Activated CD4-positive, alpha-beta T cell treated with anti-CD3 and anti-CD28 coated beads, Interleukin-2, amount 50 U/mL, for 16 hours (primary cell): ENCODE data around the gene ENO1.
"Not testable (repeated sequence)": the region's sequence is repeated elsewhere in the genome, so short reads cannot be mapped to it uniquely, and the experiment has no call there.

ENCODE experiments used
- DNase-seq: peaks from one replicate; pipeline ENCODE4 v3.0.0-alpha.2; 2020

The ENO1 gene

DNA sequence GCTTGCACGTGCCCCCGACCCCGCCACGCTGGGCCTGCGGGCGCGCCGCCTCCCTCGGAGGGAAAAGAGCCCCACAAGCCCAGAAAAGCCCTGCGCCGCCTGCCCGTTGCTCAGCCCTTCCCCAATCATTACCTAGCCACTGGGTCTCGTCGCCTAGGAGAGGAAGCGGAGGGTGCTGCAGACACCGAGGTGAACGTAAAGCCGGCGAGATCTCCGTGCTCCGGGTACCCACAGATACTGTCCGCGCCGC lies at the start of gene ENO1:
Gene ENO1 (minus strand): TSS at position 239 of the 250 bp plus-strand sequence. CDS start 3,778 bp downstream, outside the sequence.
- no peak for DNase-seq

DNA sequence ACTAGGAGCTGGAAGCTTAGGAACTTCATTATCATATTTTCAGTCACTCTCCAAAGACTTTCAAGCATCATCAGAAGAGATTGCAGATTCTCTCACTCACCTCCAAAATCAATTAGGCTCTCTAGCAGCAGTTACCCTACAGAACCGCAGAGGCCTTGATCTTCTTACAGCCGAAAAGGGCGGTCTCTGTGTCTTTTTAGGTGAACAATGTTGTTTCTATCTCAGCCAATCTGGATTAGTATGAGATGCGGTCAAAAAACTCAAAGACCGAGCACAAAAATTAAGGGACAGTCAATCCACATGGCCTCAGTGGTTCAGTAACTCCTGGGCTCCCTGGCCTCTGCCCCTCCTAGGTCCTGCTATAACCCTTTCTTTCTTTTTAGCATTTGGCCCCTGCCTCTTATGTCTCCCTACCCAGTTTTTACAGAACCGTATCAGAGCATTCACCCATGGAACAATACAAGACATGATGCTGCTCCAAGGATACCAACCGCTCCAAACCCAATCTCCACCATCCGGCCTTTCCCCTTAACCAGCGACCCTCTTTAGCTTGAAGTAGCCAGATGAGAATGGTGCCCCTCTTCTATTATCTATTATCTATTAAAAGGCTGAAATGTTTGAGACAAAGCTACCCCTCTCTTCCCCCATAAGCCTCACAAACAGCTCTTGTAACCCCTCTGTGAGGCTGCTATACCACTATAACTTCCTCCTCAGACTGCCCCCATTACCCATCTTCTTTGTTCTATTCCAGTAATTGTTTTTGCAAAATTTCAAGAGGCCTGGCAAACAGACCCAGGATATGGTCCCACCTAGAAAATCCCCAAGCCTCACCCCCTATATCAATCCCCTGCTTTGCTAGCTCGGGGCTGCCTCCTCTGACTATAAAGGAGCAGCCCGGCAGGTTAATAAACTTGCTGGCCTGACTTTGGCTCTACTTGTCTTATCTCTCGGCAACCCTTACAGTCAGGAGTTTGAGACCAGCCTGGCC lies 48.5 kb upstream of the ENO1 start:
- no peak for DNase-seq

DNA sequence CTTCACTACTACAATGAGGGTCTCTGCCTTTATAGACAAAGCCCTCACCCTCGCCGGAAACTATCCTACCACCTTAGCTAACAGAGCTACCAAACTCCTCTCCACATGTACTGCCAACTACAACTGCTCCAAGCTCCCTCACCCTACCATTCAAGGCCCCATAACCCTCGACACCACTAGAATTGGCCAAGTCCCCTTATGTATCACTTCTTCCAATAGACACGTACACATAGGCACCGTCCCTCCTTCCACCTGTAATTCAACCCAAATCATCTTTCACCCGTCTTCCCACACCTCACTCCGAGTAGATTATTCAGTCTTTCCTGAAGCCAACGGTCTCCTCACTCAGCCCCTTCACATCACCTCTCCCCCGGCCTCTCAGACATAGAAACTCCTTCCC lies 47.5 kb upstream of the ENO1 start:
- no peak for DNase-seq

DNA sequence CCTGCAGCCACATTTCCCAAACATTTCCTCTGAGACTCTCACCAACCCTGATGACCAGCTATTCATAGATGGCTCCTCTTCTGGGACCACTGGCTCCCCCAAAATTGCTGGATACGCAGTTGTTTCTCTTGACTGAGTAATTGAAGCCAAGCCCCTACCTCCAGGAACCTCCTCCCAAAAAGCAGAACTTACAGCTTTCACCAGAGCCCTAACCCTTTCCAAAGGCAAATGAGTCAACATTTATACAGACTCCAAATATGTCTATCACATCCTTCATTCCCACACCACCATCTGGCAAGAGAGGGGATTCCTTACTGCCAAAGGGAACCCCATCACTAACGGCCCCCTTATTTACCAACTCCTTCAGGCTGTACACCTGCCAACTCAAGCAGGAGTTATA lies 46.9 kb upstream of the ENO1 start:
- no peak for DNase-seq

DNA sequence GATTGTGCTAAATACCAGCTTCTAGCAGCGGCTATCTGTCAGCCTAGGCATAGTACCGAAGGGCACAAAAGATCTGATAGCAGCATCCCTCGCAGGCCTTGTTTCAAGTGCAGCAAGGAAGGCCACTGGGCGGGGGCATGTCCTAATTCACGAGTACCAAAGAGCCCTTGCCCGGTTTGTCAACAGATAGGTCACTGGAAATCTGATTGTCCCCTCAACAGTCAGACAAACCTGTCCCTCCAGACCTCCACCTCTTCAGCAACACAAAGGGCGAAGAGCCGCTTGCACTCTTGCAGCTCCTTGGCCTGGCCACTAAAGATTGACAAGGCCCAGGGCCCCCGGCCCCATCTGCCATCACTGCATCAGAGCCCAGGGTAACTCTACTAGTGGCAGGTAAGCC lies 44.5 kb upstream of the ENO1 start:
- DNase-seq: no peak

DNA sequence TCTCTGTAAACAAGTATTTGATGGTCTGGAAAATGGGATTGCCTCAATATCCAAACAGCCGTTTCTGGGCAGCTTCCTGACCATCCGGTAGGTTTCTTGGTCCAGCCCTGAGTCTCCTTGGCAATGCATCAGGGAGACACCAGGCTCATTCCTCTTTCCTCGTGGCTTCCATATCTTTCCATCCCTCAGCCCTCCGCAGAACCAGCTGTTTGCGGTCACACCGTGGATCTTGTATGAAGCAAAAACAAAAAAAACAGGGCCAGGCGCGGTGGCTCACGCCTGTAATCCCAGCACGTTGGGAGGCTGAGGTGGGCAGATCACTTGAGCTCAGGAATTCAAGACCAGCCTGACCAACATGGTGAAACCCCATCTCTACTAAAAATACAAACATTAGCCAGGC lies 39.0 kb upstream of the ENO1 start:
- not testable (repeated sequence) for DNase-seq

DNA sequence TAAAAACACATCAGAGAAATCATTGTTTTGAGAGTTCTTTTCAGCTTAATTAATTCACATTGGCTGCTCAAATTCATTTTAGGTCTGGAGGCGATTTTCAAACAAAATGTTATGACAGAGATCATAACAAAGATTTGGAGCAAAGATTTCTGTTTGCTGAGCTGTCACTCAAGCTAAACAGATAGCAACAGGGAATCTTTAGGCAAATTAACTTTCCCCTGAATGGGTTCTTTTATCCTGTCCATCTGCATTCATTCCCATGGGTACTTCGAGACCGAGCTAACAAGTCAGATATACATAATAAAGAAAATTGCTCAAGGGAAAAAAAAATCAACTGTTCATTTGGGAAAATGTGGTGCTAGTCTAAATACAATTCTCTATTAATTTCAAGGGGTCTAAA lies 37.0 kb upstream of the ENO1 start:
- DNase-seq: no peak

DNA sequence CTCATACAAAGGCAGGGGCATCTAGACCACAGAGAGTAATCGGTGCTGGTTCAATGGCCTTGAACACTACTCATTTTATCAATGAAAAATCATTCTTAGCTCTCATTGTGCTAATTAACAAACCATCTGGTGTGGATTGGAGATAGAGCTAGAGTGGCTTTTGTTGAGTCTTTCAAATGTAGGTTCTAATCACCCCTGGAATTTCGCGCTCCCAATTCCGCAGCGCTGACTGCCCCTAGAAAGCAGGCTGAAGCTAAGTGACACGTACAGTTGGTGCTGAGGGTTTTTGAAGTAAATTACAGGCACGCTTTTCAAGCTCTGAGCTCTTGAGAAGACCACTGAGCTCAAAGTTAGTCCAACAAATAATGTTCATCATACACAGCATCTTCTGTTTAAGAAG lies 36.0 kb upstream of the ENO1 start:
- DNase-seq: no peak

DNA sequence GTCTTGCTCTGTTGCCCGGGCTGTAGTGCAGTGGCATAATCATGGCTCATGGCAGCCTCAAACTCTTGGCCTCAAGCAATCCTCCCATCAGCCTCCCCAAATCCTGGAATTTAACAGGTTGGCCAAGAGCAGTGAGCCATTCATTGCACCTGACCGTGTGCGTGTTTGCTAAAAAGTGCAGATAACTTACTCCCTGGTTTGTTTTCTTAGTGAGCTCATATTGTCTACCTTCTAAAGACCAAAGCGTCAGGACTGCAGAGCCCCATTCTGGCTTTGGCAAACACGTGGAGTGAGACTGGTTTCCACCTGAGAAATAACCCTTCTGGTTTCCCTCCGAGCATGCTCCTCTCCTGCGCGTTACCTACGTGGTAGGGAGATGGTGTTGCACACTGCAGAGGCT lies 35.0 kb upstream of the ENO1 start:
- no peak for DNase-seq

DNA sequence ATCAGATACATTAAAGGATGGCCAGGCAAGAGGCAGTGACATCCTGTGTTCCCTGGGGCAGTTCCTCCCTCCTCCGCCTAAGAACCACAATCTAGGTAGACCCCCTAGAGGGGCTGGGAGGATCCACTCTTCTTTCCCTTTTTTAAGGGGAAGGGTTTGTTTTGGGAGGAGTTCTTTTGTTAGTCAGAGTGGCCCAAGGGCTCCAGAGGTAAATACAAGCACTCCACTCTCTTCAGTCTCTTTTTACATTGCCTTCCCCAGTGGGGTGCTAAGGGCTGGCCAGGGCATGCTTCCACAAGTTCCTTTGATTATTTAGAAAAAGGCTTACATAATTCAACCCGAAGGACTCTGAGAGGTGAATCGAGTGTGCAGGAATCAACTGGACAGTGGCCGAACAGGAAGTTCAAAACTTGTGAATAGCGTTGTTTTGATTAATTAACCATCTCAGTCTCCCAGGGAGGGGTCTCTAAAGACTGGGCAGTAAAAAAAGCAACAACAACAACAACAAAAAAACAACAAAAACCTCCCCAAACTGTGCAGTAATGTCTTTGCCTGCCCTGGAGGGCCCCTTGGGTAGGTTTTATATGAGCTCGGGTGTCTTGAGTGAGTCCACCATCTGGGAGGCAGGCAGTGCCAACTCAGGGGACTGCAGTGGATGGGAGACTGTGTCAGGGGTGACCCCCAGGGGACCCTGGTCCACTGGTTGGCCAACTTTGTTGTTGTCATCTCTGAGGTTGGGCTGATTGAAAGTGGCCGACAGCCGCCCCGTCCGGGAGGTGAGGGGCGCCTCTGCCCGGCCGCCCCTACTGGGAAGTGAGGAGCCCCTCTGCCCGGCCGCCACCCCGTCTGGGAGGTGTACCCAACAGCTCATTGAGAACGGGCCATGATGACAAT lies 33.2 kb upstream of the ENO1 start:
- no peak for DNase-seq

DNA sequence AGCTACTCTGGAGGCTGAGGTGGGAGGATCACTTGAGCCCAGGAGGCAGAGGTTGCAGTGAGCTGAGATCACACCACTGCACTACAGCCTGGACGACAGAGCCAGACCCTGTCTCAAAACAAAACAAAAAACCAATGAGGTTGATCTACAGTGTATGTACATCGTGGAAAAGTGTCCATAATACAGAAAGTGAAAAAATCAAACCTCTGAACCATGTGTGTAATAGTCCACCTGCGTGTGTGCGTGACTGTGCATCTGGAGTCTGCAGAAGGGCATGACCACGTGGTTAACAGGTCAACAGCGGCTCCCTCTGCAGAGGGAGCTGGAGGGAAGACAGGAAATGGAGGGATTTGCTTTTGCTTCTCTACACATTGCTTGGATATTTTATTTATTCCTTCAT lies 32.4 kb upstream of the ENO1 start:
- DNase-seq: no peak

DNA sequence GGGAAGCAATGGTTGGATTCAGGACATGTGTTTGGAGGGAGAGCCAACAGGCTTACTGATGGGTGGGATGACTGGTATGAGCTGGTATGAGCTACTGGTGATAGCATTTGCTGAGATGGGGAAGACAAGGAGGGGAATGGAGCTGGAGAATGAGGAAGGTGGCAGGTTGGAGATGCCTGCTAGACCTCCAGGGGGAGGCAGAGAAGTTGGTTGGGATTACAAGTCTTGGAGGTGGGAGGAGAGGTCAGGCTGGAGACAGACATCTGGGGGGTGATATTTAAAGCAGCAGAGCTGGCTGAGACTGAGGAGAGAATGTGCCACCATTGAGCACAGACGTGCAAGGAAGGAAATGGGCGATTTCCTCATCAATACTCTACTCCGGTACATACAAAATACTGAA lies 31.8 kb upstream of the ENO1 start:
- no peak for DNase-seq

DNA sequence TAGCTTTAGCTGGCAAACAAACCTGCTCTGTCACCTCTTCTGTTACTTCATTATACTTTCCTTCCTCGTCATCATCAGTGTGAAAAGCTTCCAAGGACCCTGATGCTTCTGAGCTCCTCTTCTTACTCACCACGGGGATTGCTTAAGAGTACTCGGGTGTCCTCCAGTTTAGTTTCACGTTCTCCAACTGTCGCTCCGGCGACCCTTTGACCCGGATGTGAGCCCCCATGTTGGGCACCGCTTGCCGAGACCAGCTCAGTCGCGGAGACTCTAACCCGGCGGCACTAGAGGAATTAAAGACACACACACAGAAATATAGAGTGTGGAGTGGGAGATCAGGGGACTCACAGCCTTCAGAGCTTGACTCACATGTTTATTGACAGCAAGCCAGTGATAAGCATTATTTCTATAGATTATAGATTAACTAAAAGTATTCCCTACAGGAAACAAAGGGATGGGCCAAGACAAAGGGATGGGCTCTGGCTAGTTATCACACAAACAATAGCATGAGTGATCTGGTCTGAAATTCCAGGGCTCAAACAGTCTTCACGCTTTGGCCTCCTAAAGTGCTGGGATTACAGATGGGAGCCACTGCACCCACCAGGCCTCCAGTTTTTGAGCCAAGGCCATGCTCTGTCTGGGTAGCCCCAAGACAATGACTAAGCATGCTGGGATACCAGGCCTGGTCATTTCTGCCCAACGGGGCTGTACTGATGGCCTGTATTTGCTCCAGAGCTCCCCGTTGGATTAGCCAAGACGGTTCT lies 30.1 kb upstream of the ENO1 start:
- DNase-seq: no peak

DNA sequence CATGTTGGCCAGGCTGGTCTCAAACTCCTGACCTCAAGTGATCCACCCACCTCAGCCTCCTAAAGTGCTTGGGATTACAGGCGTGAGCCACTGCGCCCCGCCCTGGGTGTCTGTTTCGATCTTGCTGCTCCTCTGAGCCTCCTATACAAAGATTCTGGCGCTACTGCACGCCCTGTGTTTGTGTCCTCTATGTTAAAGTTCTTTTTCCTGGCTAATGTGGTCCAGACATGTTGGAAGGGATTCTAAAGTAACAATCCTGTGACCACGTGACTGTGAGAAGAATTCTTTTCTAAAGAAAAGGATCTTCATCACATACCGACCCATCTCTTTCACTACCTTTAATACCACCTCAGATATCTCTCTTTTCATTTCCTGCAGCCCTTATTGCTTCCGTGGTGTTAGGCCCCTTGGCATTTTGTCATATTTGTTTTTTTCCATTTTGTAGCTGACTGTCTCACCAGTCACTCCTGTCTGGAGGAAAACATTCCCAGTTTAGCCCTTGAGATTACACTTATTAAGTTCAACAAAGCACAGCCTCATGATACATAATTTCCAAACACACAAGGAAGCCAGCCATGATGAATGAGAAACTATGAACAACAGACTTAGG lies 27.2 kb upstream of the ENO1 start:
- no peak for DNase-seq

DNA sequence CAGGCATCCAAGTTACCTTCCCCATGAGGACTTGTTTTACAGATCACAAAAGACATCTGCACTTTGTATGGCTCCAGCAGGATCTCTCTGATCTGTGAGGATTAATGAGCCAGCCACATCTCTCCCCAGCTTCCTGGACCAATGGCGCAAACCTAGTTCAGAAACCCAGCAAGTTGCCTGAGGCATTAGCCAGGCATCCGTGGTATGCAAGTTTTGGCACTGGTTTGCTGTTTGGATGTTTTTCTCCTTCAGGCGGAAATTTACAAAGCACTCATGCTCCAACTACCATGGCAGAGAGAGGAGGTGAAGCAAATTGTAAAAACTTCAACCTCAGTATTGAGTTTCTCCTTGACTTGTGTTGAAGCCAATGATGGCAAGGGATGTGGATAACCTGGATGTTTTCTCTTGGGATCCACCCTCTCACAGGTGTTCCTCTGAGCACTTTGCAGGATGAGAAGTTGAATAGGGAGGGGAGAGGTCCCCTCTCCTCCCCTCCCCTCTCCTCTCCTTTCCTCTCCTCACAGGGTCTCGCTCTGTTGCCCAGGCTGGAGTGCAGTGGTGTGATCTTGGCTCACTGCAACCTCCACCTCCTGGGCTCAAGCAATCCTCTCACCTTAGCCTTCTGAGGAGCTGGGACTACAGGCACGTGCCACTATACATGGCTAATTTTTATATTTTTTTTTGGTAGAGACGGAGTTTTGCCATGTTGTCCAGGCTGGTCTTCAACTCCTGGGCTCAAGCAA lies 25.6 kb upstream of the ENO1 start:
- DNase-seq: no peak

DNA sequence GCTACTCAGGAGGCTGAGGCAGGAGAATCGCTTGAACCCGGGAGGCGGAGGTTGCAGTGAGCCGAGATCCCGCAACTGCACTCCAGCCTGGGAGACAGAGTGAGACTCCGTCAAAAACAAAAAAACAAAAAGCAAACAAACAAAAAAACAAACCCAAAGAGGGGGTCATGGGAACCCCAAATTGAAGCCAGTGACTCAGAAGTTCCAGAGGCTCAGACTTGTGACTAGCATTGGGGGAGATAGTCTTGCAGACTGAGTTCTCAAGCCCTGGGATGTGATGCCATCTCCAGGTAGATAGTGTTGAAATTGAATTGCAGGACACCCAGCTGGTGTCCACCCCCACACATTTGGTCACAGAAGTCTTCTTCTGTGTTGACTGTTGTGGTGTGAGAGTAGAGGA lies 24.9 kb upstream of the ENO1 start:
- DNase-seq: no peak

DNA sequence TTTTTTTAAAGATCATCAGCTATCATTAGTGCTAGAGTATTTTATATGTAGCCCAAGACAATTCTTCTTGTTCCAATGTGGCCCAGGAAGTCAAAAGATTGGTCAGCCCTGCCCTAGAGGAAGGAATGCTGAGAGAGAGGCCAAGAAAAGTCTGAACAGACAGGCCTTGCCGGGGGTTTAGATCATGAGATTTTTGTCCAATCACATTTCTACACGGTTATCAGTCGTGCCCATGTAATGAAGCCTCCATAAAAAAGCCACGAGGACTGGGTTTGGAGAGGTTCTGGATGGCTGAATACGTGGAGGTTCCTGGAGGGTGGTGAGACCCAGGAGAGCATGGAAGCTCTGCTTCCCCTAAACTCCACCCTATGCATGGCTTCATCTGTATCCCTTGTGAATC lies 24.3 kb upstream of the ENO1 start:
- no peak for DNase-seq

DNA sequence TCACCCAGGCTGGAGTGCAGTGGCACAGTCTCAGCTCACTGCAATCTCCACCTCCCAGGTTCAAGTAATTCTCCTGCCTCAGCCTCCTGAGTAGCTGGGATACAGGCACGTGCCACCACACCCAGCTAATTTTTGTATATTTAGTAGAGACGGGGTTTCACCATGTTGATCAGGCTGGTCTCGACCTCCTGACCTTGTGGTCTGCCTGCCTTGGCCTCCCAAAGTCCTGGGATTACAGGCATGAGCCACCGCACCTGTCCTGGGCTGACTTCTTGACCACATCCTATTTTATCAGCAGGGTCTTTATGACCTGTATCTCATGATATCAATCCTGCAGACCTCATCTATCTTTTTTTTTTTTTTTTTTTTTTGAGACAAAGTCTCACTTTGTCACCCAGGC lies 22.2 kb upstream of the ENO1 start:
- DNase-seq: not testable (repeated sequence)

DNA sequence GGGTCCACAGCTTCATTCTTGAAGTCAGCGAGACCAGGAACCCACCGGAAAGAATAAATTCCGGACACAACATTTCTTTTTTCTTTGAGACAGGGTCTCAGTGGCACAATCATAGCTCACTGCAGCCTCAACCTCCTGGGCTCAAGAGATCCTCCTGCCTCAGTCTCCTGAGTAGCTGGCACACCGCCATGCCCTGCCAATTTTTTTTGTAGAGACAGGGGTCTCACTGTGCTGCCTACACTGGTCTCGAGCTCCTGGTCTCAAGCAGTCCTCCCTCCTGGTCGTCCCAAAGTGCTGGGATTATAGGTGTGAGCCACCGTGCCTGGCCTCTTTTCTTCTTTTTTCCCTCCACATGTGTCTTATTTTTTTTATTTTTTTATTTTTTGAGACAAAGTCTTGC lies 20.6 kb upstream of the ENO1 start:
- no peak for DNase-seq

DNA sequence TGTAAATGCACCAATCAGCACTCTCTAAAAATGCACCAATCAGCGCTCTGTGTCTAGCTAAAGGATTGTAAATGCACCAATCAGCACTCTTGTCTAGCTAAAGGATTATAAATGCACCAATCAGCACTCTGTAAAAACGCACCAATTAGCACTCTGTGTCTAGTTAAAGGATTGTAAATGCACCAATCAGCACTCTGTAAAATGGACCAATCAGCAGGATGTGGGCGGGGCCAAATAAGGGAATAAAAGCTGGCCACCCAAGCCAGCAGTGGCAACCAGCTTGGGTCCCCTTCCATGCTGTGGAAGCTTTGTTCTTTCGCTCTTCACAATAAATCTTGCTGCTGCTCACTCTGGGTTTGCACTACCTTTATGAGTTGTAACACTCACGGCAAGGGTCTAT lies 19.9 kb upstream of the ENO1 start:
- not testable (repeated sequence) for DNase-seq

DNA sequence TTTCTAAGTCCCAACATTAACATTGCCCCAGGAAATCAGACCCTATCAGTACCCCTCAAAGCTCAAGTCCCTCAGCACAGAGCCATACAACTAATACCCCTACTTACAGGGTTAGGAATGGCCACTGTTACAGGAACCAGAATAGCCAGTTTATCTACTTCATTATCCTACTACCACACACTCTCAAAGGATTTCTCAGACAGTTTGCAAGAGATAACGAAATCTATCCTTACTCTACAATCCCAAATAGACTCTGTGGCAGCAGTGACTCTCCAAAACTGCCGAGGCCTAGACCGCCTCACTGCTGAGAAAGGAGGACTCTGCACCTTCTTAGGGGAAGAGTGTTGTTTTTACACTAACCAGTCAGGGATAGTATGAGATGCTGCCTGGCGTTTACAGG lies 19.0 kb upstream of the ENO1 start:
- DNase-seq: not testable (repeated sequence)

DNA sequence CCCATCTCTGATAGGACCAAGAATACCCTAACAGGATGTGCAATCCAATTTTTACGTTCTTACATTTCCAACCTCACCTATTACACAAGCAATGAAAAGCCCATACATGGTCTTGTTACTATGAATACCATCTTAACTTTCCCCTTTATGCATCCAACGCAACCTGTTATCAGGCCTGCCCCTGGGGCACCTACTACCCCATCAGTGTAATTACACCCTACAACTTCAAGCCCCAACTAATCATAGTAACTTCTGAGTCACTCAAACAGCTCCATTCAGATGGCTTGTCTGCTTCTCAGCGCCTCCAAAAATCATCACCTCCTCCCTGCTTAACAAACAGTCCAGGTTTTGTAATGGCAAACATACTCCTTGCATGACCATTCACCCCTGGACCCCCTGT lies 18.3 kb upstream of the ENO1 start:
- DNase-seq: not testable (repeated sequence)
